Measurements from ENCODE around the gene FAM227B. TPM values are rescaled to one million over a fixed set of nuclear protein-coding genes. Genes with fewer than 3 reads are reported as not detected.
"Not testable (repeated sequence)": the region's sequence is repeated elsewhere in the genome, so short reads cannot be mapped to it uniquely, and the experiment has no call there.

The FAM227B gene
- total RNA-seq, 1 donor from 2014 or later: 3.0 TPM

DNA sequence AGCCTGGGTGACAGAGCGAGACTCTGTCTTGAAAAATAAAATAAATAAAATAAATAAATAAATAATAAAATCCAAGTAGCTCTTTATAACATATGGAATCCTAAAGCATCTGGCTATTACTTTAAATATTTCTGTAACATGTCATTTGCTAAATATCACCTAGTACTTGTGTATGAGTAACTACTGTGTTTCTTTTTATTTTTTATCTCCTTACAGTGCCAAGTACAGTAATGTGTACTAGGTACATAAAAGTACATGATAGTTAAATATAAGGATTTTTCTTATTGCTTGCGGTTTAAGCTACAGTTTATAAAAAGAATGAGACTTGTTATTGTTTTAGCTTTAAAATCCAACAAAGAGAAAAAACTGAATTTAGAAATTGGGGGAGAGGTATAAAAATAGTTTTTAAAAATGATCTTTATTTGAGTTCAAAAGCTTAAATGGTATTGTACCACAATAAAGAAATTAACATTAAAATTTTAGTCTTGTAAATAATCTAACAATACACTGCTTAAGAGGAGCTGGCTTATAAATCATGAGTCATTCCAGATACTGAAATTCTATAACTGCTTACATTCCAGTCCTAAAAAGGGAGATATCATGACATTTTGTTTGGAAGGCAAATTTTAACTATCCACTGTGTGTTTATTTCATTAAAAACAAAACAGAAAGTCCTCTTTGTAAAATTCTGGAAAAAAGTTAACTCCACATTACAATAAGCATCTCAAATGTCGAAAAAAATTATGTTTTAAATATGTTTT, 124.4 kb downstream of the FAM227B start:
- no peak for DNase-seq (ENCODE audit: low read depth, low spot score)

DNA sequence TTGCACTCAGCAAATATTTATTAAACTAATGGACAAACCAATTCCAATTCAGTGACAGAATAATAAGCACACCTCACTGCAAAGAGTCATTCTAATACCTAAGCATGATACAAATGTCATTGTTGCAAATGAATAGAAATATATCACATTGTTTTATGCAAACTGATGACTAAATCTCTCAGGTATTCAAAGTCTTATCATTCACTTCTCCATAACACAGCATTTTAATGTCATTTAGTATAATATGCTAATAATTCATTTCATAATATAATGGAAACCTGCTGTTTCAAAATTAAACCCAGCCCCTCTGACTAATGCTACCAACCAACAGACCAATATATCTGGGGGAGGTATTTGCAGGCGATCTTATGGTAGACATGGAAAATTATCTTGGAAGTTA, 125.8 kb downstream of the FAM227B start:
- no peak for DNase-seq (ENCODE audit: low read depth, low spot score)

DNA sequence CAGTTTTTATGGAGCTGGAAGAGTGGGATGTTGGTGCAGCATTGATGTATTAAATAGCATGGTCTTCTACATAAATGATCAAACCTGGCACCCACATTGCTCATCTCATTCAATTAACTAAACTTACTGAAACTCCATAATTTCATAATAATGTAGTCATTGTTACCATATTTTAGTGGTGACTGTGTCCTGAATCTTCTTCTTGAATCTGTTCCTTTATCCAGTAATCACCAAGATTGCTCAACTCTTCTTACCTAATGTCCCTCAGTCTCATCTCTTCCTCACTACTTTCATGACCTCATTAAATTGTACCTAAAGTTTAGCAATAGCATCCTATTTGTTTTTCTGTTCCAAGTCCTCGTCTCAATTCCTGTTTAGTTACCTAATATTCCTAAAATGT, 127.8 kb downstream of the FAM227B start:
- DNase-seq (ENCODE audit: low read depth, low spot score): no peak

- no peak for DNase-seq (ENCODE audit: low read depth, low spot score)
These were observed 128.5 kb downstream of the FAM227B start for GRCh38 chr15:49492151-49492550.

DNA sequence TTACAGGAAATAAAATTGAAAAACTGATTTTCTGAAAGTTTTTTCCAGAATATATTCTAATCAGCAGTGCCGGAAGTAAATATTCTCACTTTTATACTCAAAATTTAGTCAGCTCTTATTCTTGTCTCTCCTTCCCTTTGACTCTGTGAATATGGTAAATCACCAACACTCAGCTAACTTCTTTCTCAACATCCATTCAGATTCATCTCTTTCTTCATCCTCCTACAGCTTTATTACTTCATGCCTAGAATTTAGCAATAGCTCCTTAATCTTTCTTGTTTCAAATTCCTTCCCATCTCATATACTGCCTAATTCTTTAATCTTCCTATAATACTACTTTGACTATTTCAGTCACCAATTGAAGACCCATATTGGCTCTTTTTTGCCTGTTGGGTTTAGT, 129.7 kb downstream of the FAM227B start:
- no peak for DNase-seq (ENCODE audit: low read depth, low spot score)

- not testable (repeated sequence) for DNase-seq (ENCODE audit: low read depth, low spot score)
These were observed 135.2 kb downstream of the FAM227B start for GRCh38 chr15:49485401-49485800.

DNA sequence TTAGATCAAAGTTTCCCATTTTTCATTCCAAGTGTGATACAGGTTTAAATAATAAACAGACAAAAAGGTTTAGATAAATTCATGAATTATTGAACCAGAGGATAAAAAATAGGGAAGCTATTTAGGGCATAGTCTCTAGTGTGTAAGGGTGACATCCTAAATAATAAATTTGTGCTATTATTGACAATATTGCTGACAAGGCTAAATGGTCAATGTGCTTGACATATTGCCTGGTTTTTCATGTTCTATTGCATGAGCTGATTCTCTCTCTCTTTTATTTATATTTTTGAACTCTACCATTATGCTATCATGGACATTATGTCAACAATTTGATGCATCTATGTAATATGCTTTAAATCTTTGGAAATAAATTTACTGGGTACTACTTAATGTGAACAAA, 141.6 kb downstream of the FAM227B start:
- not testable (repeated sequence) for DNase-seq (ENCODE audit: low read depth, low spot score)

DNA sequence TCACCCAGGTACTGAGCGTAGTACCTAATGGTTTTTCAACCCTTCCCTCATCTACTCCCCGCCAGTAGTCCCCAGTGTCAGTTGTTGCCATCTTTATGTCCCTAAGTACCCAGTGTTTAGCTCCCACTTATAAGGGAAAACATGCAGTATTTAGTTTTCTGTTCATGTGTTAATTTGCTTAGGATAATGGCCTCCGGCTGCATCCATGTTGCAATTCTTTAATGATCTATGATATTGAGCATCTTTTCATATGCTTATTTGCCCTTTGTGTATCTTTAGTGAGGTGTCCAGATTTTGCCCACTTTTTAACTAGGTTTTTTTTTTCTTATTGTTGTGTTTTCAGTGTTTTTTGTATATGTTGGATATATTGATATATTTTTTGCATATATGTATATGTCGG, 142.6 kb downstream of the FAM227B start:
- DNase-seq (ENCODE audit: low read depth, low spot score): not testable (repeated sequence)

DNA sequence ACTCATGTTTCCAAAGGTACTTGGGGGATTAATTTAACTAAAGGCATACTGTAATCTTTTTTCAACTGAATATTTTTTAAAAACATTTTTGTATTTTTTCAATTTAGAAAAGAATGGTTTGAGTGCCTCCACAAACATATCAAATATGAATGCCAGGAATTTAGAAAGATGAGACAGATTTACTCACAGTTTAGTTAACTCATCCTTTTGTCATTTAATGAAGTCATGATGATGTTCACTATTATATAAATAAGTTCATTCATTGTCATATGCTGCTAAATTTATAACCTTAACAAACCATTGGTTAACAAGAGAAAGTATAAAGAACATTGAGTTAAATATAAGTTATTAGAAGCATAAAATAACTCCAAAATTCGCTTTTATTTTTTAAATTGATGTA, 147.6 kb downstream of the FAM227B start:
- DNase-seq (ENCODE audit: low read depth, low spot score): no peak

DNA sequence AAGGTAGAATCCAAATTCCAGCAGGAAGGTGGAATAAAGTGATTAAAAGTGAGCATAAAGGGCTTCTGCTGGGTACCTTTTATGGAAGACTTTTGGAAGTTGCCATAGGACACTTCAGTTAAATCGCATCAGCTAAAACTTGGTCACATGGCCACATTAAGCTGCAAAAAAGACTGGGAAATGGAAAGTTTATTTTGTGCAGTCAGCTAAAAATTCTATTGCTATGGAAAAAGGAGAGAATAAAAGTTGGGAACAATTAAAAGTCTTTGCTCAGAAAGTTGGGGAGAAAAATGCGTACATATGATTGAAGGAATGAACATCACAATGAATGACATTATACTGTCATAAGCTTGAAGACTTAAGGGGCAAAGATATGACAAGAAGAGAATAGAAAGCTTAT, 148.3 kb downstream of the FAM227B start:
- no peak for DNase-seq (ENCODE audit: low read depth, low spot score)

GRCh38 chr15:49471733-49472132, 148.9 kb downstream of the FAM227B start:
- no peak for DNase-seq (ENCODE audit: low read depth, low spot score)

- DNase-seq (ENCODE audit: low read depth, low spot score): not testable (repeated sequence)
These were observed 149.4 kb downstream of the FAM227B start for GRCh38 chr15:49471248-49471647.

DNA sequence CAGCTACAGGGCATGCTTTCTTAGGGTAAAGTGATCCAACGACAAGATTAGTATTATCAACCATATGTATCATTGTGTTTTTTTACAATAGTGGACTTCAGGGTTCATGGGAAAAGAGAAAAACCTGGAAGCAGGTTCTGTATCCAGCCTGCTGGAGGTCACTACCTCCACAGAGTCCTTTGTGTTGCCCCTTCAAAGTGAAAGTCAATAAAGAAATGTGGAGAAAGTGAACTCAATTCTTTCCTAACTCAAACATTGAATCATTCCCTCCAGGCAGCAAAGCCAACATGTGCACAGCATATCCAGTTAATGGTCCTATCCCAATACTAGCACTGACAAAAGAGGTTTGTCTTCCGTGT, 152.2 kb downstream of the FAM227B start:
- no peak for DNase-seq (ENCODE audit: low read depth, low spot score)

DNA sequence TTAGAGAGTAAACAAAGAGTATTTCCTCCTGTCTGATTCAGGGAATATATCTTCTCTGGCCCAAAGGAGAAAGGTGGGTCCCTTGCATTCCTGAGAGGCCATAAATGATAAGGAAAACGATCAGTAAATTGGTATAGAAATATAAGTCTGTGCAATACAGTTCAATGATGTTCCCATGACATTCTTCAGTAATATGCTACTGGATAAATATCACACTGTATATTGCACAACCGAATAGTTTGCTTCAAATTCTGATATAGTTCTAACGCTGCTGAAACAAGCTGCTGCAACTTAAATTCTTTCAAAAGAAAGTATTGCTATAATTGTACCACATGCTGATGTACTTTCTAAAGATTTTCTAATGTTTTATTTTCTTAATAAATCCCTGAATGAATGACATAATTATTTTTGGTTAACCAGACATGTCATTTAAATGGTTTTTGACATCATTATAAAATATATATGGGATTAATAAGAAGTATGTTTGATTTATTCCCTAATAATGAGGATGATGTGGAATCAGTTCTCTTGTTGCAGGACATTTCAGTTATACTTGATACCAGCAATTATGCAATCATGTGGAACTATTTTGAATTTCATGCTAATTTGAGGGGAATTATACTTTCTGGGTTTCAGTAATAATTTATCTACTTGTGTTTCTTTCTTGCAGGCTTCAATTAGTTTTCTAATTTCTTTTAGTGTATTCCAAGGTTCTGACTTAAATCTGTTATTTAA, 152.7 kb downstream of the FAM227B start:
- no peak for DNase-seq (ENCODE audit: low read depth, low spot score)

GRCh38 chr15:49466119-49466518, 154.5 kb downstream of the FAM227B start:
- no peak for DNase-seq (ENCODE audit: low read depth, low spot score)

DNA sequence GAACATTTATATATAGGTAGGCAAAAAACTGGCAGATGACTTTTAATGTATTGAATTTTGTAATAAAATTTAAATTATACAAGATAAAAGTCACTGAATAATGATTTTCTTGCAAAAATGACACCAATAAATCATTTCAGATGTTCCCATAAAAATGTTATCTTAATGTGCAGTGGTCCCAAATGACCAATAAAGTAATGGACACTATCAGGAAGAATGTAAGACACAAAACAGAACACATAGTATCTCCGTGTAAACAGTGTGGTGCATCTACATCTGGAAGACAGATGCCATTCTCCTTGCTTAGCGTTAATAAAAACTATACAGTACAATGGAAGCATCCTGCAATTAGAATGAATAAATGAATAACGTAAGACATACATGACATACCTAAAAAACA, 156.1 kb downstream of the FAM227B start:
- DNase-seq (ENCODE audit: low read depth, low spot score): no peak

- no peak for DNase-seq (ENCODE audit: low read depth, low spot score)
These were observed 158.3 kb downstream of the FAM227B start for GRCh38 chr15:49462232-49462844.

GRCh38 chr15:49460411-49460941, 160.1 kb downstream of the FAM227B start:
- DNase-seq (ENCODE audit: low read depth, low spot score): no peak

GRCh38 chr15:49458145-49458544, 162.5 kb downstream of the FAM227B start:
- no peak for DNase-seq (ENCODE audit: low read depth, low spot score)

GRCh38 chr15:49456166-49456565, 164.5 kb downstream of the FAM227B start:
- no peak for DNase-seq (ENCODE audit: low read depth, low spot score)

GRCh38 chr15:49452595-49452994, 168.0 kb downstream of the FAM227B start:
- no peak for DNase-seq (ENCODE audit: low read depth, low spot score)

DNA sequence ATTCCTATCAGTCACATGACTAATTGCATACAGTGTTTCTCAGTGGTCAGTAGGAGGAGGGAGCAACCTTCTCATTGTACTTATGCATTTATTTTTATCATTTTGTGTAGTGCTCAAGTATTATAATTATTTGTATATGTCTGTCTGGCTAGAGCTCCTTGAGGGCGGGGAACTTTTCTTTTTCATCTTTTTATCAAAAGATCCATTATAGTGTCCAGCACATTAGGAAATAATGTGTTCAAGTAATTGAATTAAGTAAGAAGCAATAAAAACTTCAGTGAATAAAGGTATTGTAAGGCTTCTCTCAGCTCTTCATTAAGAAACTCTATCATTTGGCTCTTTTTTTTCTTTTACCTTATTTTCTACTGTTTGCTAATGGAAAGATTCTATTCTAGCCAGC, 178.8 kb downstream of the FAM227B start:
- no peak for DNase-seq (ENCODE audit: low read depth, low spot score)
